Measurements from ENCODE around the gene DOCK7. TPM values are rescaled to one million over a fixed set of nuclear protein-coding genes. Genes with fewer than 3 reads are reported as not detected.

Gene DOCK7
- total RNA-seq, 1 donor from 2014 or later = 46.0 TPM

GRCh38 chr1:62426794-62427193 lies 261.4 kb downstream of the DOCK7 start:
- no peak for DNase-seq (ENCODE audit: low spot score in 2 of 2)
- Histone ChIP-seq H3K4me1 (no peaks in the 10 kb centered on the region), H3K27ac (no peak overlapping the region), H3K27me3 (no peaks in the 10 kb centered on the region), H3K9me3 (no peaks in the 10 kb centered on the region), H3K4me3 (no peak overlapping the region), H3K36me3 (no peaks in the 10 kb centered on the region)
- TF ChIP-seq CTCF (IDR thresholded peaks at IDR 0.05) = no peak
- intact Hi-C loops (cut with DNase I) = no loop called here

- Histone ChIP-seq H3K36me3 (no peaks in the 10 kb centered on the region), H3K9me3 (no peaks in the 10 kb centered on the region), H3K27ac (no peak overlapping the region), H3K4me3 (no peak overlapping the region), H3K27me3 (no peaks in the 10 kb centered on the region), H3K4me1 (no peaks in the 10 kb centered on the region)
- TF ChIP-seq CTCF (IDR thresholded peaks at IDR 0.05) = no peak
- intact Hi-C loops (cut with DNase I) = no loop called here
- DNase-seq (ENCODE audit: low spot score in 2 of 2) = no peak
Observed at GRCh38 chr1:62426237-62426636, 261.9 kb downstream of the DOCK7 start.

GRCh38 chr1:62425041-62425440 lies 263.1 kb downstream of the DOCK7 start:
- Histone ChIP-seq H3K4me3 (no peak overlapping the region), H3K4me1 (no peaks in the 10 kb centered on the region), H3K27me3 (no peaks in the 10 kb centered on the region), H3K27ac (no peak overlapping the region), H3K9me3 (no peaks in the 10 kb centered on the region), H3K36me3 (no peaks in the 10 kb centered on the region)
- no peak for TF ChIP-seq CTCF (IDR thresholded peaks at IDR 0.05)
- intact Hi-C loops (cut with DNase I) = no loop called here
- DNase-seq (ENCODE audit: low spot score in 2 of 2) = no peak

GRCh38 chr1:62424411-62424810 lies 263.8 kb downstream of the DOCK7 start:
- Histone ChIP-seq H3K36me3 (no peaks in the 10 kb centered on the region), H3K9me3 (no peaks in the 10 kb centered on the region), H3K4me3 (no peak overlapping the region), H3K27me3 (no peaks in the 10 kb centered on the region), H3K27ac (no peak overlapping the region), H3K4me1 (no peaks in the 10 kb centered on the region)
- intact Hi-C loops (cut with DNase I) = no loop called here
- no peak for TF ChIP-seq CTCF (IDR thresholded peaks at IDR 0.05)
- DNase-seq (ENCODE audit: low spot score in 2 of 2) = no peak

- no peaks in the 10 kb centered on the region for H3K9me3 ChIP-seq
- H3K36me3 ChIP-seq = no peaks in the 10 kb centered on the region
- DNase-seq (ENCODE audit: low spot score in 2 of 2) = no peak
- no peaks in the 10 kb centered on the region for H3K27me3 ChIP-seq
- H3K4me3 ChIP-seq = no peak overlapping the region
- intact Hi-C loops (cut with DNase I) = no loop called here
- H3K27ac ChIP-seq = no peak overlapping the region
- H3K4me1 ChIP-seq = no peaks in the 10 kb centered on the region
- no peak for TF ChIP-seq CTCF (IDR thresholded peaks at IDR 0.05)
Observed at GRCh38 chr1:62423580-62424242, 264.5 kb downstream of the DOCK7 start.

GRCh38 chr1:62420214-62420613 lies 268.0 kb downstream of the DOCK7 start:
- no peak for DNase-seq (ENCODE audit: low spot score in 2 of 2)
- no peak for TF ChIP-seq CTCF (IDR thresholded peaks at IDR 0.05)
- H3K9me3 ChIP-seq = no peaks in the 10 kb centered on the region
- no peaks in the 10 kb centered on the region for H3K36me3 ChIP-seq
- intact Hi-C loops (cut with DNase I) = no loop called here
- no peaks in the 10 kb centered on the region for H3K27me3 ChIP-seq
- H3K4me3 ChIP-seq = no peak overlapping the region
- H3K4me1 ChIP-seq = no peaks in the 10 kb centered on the region
- H3K27ac ChIP-seq = no peak overlapping the region
